SU-DHL-6 (cell line): ENCODE data around the gene ASTN2.

Experiments used
- H2AFZ ChIP-seq: fragments of 200-600 bp; sonication (generic); 2 replicates; pipeline ENCODE4 v1.6.1; 2014; ENCODE audit warnings: low read depth, mild to moderate bottlenecking, moderate library complexity, mixed read lengths, antibody characterized with exemption, low read length; ENCODE audit not compliant: severe bottlenecking
- H3F3A ChIP-seq: fragments of 200-600 bp; shearing (Covaris generic); 2 replicates; pipeline ENCODE4 v1.6.0; 2016; ENCODE audit warnings: antibody characterized with exemption, mild to moderate bottlenecking; ENCODE audit not compliant: insufficient read depth
- H3K27ac ChIP-seq: fragments of 200-600 bp; sonication (generic); 2 replicates; pipeline ENCODE4 v1.5.1; 2016; ENCODE audit warnings: low read depth, mild to moderate bottlenecking, low read length, moderate library complexity, mixed read lengths
- H3K27me3 ChIP-seq: fragments of 200-600 bp; sonication (generic), shearing (Covaris generic); 2 replicates; pipeline ENCODE4 v1.6.0; 2014; ENCODE audit warnings: mild to moderate bottlenecking, low read length
- H3K36me3 ChIP-seq: fragments of 200-600 bp; sonication (generic); 2 replicates; pipeline ENCODE4 v1.6.1; 2014; ENCODE audit warnings: mild to moderate bottlenecking, low read length, mixed read lengths
- H3K4me2 ChIP-seq: fragments of 300-600, 200-600 bp; shearing (Covaris generic), sonication (generic); 2 replicates; pipeline ENCODE4 v1.6.0; 2014; ENCODE audit warnings: low read length, low read depth, mild to moderate bottlenecking; ENCODE audit not compliant: poor library complexity, severe bottlenecking
- H3K4me3 ChIP-seq: fragments of 200-600 bp; sonication (generic); 2 replicates; pipeline ENCODE4 v1.5.1; 2014; ENCODE audit warnings: antibody characterized with exemption, low read length, mild to moderate bottlenecking, mixed read lengths; ENCODE audit not compliant: insufficient read depth, poor library complexity, severe bottlenecking
- H3K79me2 ChIP-seq: fragments of 200-600 bp; sonication (generic); 2 replicates; pipeline ENCODE4 v1.6.1; 2014; ENCODE audit warnings: mild to moderate bottlenecking, low read length, moderate library complexity; ENCODE audit not compliant: insufficient read depth
- H3K9ac ChIP-seq: fragments of 200-600 bp; sonication (generic); 2 replicates; pipeline ENCODE4 v1.7.0; 2014; ENCODE audit warnings: mild to moderate bottlenecking, low read length
- H3K9me2 ChIP-seq: fragments of 200-600 bp; sonication (generic); replicated peaks from 2 replicates; pipeline ENCODE4 v1.6.1; 2014; ENCODE audit warnings: low read length; ENCODE audit not compliant: insufficient read depth
- H3K9me3 ChIP-seq: fragments of 200-600 bp; sonication (generic); 2 replicates; pipeline ENCODE4 v1.6.1; 2014; ENCODE audit warnings: low read length, mixed read lengths; ENCODE audit not compliant: insufficient read depth
- H4K20me1 ChIP-seq: fragments of 200-600 bp; sonication (generic); 2 replicates; pipeline ENCODE4 v1.6.1; 2014; ENCODE audit warnings: low read depth, mild to moderate bottlenecking, antibody characterized with exemption, low read length, moderate library complexity, mixed read lengths
- CTCF ChIP-seq: fragments of 200-600 bp; sonication (generic); IDR thresholded peaks from one replicate; pipeline ENCODE4 v1.5.1; 2017; ENCODE audit warnings: antibody characterized with exemption, mild to moderate bottlenecking, low read length, moderate library complexity; ENCODE audit not compliant: insufficient read depth, poor library complexity, severe bottlenecking
- EZH2phosphoT487 ChIP-seq: fragments of 200-600 bp; sonication (generic), shearing (Covaris generic); conservative IDR thresholded peaks from 2 replicates; pipeline ENCODE4 v1.6.1; 2018; ENCODE audit warnings: mild to moderate bottlenecking, antibody characterized with exemption, low read length, moderate library complexity, mixed read lengths

The ASTN2 gene

GRCh38 chr9:116792271-116792670 lies 622.6 kb downstream of the ASTN2 start:
- Histone ChIP-seq H3K79me2 (no peaks in the 10 kb centered on the region), H3K9me3 (no peaks in the 10 kb centered on the region), H3K27ac (no peak overlapping the region), H3K9me2 (no peaks in the 10 kb centered on the region), H3F3A (no peaks in the 10 kb centered on the region), H2AFZ (no peak overlapping the region), H3K27me3 (no peaks in the 10 kb centered on the region), H3K4me3 (no peak overlapping the region), H3K36me3 (no peaks in the 10 kb centered on the region), H4K20me1 (no peaks in the 10 kb centered on the region), H3K4me2 (no peak overlapping the region), H3K9ac (no peak overlapping the region)
- TF ChIP-seq EZH2phosphoT487 (no peak), CTCF (no peak)

- no peaks in the 10 kb centered on the region for H3F3A ChIP-seq
- no peaks in the 10 kb centered on the region for H3K36me3 ChIP-seq
- H3K9me2 ChIP-seq: no peaks in the 10 kb centered on the region
- H3K27ac ChIP-seq: no peak overlapping the region
- no peak overlapping the region for H3K9ac ChIP-seq
- no peaks in the 10 kb centered on the region for H4K20me1 ChIP-seq
- H3K27me3 ChIP-seq: no peaks in the 10 kb centered on the region
- H3K4me3 ChIP-seq: no peak overlapping the region
- H3K9me3 ChIP-seq: no peaks in the 10 kb centered on the region
- H3K4me2 ChIP-seq: no peak overlapping the region
- H3K79me2 ChIP-seq: no peaks in the 10 kb centered on the region
- TF ChIP-seq CTCF (no peak), EZH2phosphoT487 (no peak)
- no peak overlapping the region for H2AFZ ChIP-seq
Measured at GRCh38 chr9:116791326-116791725, 623.5 kb downstream of the ASTN2 start.

- no peak overlapping the region for H3K4me2 ChIP-seq
- H3K9me2 ChIP-seq: no peaks in the 10 kb centered on the region
- no peak overlapping the region for H2AFZ ChIP-seq
- H3K36me3 ChIP-seq: no peaks in the 10 kb centered on the region
- H3K9ac ChIP-seq: no peak overlapping the region
- H3K27ac ChIP-seq: no peak overlapping the region
- no peak overlapping the region for H3K4me3 ChIP-seq
- no peaks in the 10 kb centered on the region for H3F3A ChIP-seq
- TF ChIP-seq CTCF: no peak
- TF ChIP-seq EZH2phosphoT487: no peak
- no peaks in the 10 kb centered on the region for H3K9me3 ChIP-seq
- H3K79me2 ChIP-seq: no peaks in the 10 kb centered on the region
- no peaks in the 10 kb centered on the region for H4K20me1 ChIP-seq
- H3K27me3 ChIP-seq: no peaks in the 10 kb centered on the region
Measured at GRCh38 chr9:116789081-116789480, 625.8 kb downstream of the ASTN2 start.
